ENCODE measurements around the gene CYB5R4.

- TF ChIP-seq CTCF (IDR thresholded peaks at IDR 0.05) (no peak), POLR2A (IDR thresholded peaks at IDR 0.05) (no peak)
These were observed 43.7 kb upstream of the CYB5R4 start for GRCh38 chr6:83815631-83816272.

Measured in right lobe of liver (tissue), 4 donors.